Activated CD4-positive, CD25-positive, alpha-beta regulatory T cell treated with anti-CD3 and anti-CD28 coated beads, Interleukin-2, amount 50 U/mL, for 72 hours (primary cell): ENCODE data around the gene CDK5R2.
"Not testable (repeated sequence)": the region's sequence is repeated elsewhere in the genome, so short reads cannot be mapped to it uniquely, and the experiment has no call there.

ENCODE experiments used
- DNase-seq: peaks from one replicate; pipeline ENCODE4 v3.0.0; 2021

The CDK5R2 gene

DNA sequence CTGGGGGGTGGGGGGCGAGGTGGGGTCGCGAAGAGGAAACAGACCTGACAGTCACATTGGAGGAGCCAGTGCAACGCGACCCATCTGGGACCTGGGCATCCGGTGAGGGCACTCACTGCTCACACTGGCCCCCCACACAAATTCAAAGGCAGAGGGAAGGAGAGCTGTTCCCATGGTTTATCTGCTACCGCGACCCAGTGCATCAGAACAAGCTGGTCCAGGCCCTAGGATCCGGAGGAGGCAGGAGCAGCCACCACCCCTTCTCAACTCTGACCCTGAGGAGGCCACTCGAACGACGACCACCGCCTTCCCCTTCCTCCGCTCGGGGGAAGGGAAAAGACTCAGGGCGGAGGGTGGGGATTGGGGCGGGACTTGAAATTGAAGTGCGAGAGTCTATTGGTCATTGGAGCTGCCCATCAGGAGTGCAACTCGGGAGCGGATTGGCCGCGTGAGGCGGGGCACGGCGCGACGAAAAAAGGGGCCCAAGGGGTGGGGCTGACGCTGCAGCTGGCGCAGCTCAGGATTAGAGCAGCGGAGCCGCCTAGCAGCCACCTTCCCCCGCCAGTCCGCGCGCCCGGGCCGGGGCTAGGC, at the start of gene CDK5R2:
Gene CDK5R2, plus strand, starts transcription at position 526 of the 591 bp plus-strand sequence. CDS start 155 bp downstream, outside the sequence.
- DNase-seq: peak; percentile 68

DNA sequence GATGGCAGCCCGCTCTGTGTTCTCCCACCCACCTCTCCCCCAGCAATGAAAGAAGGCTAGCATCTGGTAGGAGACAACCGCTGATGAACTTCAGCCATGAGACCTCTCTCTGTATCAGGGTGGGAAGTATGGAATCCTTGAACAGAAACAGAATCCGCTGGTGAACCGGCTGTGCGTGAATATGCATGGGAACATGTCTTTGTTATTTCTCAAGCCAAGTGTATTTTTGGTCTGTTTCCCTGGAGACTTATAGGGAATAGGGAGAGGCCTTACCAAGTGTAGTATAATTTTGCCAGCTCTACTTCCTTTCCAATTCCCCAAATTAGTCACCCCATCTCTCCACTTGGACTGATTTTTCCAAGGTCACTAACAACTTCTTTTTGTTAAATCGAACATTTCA, 48.7 kb upstream of the CDK5R2 start:
- DNase-seq: no peak

DNA sequence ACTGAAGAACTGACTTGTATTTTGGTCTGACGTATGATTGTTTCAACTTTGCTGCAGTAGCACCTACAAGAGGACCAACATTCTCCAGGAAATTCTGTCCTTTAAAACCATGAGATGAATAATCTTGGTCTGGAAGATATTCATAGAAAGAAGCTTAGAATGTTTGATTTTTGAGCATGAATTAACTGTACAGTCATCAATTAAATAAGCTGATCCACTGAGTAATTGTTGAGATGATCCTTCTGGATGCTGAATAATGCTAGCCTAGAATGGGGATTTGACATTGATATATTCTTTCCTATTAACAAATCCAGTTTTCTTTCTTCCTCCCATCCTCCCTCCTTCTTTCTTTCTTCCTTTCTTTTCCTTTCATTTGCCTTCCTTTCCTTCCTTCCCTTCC, 39.0 kb upstream of the CDK5R2 start:
- DNase-seq: no peak

DNA sequence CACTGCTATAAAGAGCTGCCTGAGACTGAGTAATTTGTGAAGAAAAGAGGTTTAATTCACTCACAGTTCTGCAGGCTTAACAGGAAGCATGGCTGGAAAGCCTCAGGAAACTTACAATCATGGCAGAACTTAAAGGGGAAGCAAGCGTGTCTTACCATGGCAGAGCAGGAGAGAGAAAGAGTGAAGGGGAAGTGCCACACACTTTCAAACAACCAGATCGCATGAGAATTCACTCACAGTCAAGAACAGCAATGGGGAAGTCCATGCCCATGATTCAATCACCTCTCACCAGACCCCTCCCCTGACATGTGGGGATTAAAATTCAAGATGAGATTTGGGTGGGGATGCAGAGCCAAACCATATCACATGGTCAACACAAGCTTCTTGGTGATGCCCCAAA, 34.7 kb upstream of the CDK5R2 start:
- no peak for DNase-seq

DNA sequence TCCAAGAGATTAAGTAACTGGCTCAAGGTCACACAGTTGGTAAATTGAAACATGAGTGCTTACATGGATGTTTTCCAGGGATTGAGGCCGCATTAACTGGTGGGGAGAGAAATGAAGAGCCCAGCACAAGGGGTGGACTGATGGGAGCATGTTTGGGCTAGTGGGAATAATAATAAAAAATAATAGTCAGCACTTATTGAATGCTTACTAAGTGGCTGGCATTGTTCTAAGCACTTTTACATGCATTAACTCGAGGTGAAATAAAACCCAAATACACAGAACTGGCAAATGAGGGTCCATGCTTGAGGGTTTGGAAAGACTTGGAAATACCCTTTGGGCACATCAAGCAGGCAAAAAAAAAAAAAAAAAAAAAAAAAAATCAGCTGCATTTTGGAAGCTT, 34.0 kb upstream of the CDK5R2 start:
- DNase-seq: no peak

DNA sequence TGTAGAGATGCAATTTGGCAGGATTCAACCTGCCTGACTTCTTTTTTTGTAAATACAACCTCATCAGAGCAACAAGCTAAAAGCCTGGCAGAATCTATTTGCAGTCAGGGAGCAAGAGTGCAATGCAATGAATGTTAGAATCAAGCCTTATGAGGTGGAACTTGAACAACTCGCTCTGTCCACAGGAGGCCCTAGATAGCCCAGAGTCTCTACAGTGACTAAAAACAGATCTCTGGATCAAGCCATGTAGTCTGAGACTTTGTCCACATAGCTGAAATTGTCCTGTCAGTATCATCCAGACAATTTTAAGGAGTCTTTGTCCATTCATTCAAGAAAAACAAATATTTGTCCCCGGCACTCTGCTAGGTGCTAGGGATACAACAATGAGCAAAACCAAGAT, 32.0 kb upstream of the CDK5R2 start:
- no peak for DNase-seq

DNA sequence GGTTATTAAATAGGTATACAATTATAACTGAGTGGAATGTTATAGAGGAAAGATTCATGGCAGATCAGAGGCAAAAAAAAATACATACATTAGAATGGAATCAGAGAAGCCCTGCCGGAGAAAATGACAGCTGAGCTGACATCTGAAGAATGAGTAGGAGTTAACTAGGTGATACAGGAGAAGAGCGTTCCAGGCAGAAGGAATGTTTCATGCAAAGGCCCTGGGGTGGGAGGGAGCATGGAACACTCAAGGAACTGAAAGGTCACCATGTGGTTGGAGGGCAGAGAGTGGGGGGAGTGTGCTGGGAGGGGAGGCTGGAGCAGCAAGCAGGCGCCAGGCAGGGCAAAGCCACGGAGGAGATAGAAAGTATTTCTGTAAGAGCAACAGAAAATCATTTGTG, 31.6 kb upstream of the CDK5R2 start:
- DNase-seq: no peak

DNA sequence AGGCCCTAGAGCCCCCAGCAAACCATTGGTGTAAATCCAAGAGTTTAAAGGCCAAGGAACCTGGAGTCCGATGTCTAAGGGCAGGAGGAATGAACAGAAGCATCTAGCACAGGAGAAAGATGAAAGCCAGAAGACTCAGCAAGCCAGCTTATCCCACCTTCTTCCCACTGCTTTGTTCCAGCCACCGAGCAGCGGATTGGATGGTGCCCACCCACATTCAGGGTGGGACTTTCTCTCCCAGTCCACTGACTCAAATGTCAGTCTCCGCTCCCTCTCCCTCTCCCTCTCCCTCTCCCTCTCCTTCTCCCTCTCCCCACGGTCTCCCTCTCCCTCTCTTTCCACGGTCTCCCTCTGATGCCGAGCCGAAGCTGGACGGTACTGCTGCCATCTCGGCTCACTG, 29.0 kb upstream of the CDK5R2 start:
- not testable (repeated sequence) for DNase-seq

DNA sequence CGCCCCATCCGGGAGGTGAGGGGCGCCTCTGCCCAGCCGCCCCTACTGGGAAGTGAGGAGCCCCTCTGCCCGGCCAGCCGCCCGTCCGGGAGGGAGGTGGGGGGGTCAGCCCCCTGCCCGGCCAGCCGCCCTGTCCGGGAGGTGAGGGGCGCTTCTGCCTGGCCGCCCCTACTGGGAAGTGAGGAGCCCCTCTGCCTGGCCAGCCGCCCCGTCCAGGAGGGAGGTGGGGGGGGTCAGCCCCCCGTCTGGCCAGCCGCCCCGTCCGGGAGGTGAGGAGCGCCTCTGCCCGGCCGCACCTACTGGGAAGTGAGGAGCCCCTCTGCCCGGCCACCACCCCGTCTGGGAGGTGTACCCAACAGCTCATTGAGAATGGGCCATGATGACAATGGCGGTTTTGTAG, 27.7 kb upstream of the CDK5R2 start:
- DNase-seq: not testable (repeated sequence)

DNA sequence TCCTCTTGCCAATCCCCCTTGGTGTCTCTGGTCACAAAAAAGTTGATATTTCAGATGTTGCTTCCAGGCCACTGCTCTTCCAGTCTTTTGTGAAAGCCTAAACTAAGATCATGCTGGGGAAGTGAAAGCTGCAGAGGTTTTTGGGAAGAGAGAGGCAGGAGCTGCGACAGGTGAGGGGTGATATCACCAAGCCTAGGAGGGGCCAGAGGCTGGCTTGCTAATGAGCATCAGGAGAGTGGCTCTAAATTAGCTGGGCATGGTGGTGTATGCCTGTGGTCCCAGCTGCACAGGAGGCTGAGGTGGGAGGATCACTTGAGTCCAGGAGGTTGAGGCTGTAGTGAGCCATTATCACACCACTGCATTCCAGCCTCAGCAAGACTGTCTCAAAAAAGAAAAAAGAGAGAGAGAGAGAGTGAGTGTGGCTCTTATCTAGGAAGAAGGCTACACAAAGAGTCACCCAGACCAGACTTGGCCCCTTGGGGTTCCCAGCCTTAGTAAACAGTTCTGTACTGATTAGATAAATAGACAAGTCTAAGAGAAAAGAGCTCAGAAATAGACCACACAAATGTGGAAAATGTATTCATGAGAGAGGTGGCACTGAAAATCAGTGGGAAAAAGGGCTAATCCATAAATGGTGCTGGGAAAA, 14.6 kb upstream of the CDK5R2 start:
- no peak for DNase-seq

DNA sequence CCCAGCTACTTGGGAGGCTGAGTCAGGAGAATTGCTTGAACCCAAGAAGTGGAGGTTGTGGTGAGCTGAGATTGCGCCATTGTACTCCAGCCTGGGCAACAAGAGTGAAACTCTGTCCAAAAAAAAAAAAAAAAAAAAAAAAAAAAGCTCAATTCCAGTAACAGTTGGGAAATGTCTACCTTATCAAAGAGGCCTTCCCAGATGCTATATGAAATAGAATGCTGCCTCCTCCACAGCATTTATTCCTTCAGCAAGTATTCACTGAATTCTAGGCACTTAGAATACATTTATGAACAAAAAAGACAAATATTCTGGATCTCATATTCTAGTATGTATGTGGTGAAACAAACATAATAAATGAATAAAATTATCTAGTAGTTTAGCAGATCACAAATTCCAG, 12.8 kb upstream of the CDK5R2 start:
- no peak for DNase-seq

DNA sequence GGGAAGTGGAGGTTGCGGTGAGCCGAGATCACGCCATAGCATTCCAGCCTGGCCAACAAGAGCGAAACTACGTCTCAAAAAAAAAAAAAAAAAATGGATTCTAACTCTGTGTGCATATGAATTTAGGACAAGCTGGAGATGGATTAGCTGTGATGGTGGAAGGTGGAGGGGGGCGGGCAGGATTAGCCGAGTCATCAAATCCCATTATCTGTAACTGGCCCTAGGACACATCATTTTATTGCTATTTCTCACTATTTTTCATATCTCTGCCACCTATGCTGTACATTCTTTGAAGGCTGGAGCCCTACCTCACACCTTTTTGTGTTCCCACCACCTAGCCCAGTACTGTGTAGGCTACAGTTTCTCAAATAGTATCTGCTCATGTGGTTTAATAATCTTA, 7.3 kb upstream of the CDK5R2 start:
- DNase-seq: no peak

DNA sequence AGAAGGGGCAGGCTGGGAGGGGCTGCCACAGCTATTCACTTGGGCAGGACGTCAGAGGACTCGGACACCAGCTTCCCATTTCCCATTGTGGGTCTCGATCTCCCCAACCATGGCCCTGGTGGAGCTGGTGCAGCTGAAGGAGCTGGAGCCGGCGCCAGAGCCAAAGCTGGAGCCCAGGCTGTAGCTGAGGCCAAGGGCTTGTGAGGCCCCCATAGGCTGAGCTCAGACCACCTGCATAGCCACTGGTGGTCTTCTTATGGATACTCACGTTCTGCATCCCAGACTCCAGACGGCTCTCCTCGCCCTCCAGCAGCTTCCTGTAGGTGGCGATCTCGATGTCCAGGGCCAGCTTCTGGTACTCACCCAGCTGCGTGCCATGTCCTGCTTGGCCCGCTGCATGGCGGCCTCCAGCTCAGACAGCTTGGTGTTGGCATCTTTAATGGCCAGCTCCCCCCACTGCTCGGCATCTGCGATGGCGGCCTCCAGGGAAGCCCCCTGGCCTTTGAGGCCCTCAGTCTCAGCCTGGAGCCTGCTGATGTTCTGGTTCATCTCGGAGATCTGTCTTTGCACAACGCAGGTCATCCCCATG, 6.0 kb upstream of the CDK5R2 start:
- DNase-seq: no peak

DNA sequence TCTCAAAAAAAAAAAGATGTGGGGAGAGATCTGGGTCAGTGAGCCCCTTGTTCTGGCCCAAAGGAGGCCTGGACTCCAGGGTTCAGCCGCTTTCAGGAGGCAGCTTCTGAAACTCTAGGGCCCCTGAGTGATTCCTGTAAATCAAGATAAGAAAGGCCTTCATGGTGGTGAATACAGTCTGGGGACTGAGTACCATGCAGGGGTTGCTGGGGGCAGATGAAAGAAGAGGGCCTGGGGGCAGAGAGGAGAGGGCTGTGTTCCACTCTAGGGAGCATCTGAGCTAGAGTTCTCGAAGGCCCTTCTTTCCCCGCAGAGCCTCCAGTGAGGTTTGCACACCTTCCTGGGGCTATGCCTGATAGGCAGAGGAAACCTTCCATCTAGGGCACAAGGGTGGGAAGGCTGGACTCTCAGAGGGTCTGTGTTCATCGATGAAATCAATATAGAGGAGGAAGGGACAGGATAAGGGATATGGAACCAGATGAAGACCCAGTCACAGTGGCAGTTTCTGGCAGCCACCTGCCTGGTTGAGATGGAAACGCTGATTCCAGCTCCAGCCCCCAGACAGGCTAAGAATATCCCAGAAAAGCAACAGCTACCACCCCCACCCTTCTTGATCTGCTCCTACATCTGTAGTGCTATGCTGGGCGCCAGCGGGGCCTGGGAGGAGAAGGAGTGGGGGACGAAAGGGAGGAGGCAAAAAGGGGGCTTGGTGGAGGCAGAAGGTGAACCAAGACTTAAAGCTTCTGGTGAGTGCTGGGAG, 4.7 kb upstream of the CDK5R2 start:
- DNase-seq: no peak

DNA sequence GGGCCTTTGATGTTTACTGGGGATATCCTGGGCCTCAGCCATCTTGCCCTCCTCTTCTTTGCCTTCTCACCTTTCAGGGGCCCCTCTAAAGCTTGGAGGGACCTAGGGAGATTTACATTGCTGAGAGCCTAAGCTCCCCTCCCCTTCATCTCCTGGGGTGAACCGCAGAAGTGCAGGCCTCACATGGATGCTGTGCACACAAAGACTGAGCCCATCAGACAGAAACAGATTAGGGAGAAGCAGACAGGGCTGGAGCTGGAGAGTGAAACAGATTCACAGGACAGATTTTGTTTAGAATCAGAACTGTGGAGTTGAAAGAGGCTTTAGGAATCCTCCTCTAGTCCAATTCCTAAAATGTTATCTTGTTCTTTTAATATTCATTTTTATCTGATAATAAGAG, 3.4 kb upstream of the CDK5R2 start:
- no peak for DNase-seq

DNA sequence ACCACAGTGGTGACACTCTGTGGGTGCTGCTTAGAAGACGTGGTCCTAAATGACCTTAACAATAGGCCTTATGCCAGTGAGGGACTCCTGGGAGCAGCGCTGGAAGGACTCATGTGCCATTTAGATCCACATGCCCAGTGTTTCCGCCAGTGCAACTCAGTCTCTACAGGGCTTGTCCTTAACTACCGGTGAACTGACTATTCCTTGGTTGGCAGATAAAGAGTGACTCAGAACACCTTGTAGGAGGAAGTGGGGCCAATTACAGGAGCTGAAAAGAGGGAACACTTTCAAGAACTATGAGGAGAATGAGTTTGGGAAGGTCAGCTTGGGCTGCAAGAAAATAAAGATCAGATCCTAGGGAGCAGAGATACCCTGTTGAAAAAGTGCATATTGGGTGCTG, 1.8 kb upstream of the CDK5R2 start:
- no peak for DNase-seq

DNA sequence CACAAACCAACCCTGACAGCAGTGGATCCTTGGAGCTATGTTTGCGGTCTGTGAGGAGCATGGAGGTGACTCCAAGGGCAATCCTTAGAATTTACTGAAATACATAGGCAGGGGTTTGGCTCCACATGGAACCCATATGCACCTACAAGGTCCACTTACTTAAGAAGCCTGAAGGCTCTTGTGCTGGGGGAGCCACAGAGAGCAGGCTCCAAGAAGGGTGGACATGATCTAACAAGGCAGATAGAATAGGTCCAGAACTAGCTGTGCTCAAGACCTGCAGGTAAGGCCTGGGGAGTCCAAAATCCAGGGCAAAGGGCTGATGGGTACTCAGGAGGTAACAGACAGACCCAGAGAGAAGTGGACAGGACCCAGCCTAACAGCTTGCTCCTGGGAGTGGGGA, 1.2 kb upstream of the CDK5R2 start:
- no peak for DNase-seq

DNA sequence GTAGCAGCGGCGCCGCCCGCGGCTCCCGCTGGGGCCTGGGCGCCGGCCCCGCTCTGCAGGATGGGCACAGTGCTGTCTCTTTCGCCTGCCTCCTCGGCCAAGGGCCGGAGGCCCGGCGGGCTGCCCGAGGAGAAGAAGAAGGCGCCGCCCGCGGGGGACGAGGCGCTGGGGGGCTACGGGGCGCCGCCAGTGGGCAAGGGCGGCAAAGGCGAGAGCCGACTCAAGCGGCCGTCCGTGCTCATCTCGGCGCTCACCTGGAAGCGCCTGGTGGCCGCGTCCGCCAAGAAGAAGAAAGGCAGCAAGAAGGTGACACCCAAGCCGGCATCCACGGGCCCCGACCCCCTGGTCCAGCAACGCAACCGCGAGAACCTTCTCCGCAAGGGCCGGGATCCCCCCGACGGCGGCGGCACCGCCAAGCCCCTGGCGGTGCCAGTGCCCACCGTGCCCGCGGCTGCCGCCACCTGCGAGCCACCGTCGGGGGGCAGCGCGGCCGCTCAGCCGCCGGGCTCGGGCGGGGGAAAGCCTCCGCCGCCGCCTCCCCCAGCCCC, 369 bp downstream of the CDK5R2 start:
- DNase-seq: no peak

DNA sequence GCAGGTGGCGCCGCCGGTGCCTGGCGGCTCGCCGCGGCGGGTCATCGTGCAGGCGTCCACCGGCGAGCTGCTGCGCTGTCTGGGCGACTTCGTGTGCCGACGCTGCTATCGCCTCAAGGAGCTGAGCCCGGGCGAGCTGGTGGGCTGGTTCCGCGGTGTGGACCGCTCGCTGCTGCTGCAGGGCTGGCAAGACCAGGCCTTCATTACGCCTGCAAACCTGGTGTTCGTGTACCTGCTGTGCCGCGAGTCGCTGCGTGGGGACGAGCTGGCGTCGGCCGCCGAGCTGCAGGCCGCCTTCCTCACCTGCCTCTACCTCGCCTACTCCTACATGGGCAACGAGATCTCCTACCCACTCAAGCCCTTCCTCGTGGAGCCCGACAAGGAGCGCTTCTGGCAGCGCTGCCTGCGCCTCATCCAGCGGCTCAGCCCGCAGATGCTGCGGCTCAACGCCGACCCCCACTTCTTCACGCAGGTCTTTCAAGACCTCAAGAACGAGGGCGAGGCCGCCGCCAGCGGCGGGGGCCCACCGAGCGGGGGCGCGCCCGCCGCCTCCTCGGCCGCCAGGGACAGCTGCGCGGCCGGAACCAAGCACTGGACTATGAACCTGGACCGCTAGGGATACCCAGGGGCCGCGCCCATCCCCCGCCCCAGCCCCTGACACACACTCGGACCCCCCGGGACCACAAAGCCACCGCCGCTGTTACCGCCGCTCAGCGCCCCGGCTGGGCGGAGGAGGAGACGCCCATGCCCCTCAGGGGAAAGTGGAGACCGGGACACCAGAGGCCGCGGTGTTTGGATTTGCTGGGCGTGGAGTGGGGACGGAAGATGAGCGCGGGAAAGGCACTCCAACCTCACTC, 1.1 kb downstream of the CDK5R2 start:
- no peak for DNase-seq

DNA sequence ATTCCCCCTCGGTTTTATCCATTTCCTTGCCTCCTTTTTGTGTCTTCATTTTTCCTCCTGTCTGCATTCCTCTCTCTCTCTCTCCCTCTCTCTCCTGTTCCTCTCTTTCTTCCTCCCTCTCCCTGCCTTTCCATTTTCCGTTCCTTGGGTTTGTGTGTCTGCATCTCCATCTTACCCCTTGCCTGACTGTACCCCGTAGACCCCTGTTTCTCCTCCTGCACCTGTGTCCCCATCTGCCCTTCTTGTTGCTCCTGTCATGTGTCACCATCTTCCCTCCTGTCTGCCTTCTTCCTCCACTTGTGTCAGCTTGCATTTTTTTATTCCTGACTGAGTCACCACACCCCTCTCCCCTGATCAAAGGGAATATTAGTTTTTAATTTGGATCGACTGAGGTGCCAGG, 1.8 kb downstream of the CDK5R2 start:
- DNase-seq: no peak

DNA sequence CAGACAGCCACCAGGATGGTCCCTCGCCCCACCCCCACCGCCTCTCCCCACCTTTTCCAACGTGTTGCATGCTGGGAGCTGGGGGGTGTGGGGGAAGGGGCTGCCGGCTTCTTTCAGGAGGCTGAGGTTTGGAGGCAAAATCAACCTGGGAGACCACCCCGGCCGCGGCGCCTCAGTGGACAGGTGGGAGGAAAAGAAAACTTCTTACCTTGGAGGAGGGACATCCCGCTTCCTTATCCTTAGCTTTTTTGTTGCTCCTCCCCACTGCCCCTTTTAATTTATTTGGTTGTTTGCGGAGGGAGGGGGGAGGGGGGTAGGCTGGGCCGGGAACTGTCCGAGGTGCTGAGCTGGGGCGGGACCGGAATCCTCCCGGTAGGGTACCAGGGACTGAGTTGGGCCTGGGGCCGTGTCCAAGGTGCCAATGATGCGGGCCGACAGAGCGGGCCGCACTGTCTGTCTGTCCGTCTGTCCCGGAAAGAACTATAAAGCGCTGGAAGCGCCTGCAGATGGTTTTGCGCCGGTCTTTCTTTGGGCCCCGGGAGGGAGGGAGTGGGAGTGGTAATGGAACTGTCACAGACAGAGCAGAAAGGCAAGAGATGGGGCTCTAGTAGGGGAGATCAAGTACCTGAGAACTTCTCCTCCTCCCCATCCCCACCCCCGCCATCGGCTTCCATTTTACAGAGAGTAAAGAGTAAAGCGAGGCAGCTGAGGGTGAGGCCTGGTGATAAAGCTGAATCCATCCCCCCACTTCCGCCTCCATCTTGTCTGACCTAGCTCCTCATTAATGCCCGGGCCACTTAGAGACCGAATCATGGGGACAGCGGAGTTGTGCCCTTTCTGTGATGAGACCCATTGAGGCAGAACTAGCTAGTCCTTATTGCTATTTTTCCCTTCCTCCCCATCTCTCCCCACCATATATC, 2.4 kb downstream of the CDK5R2 start:
- DNase-seq: no peak
